ENCODE results near the gene ICA1. TPM values are rescaled to one million over a fixed set of nuclear protein-coding genes. Genes with fewer than 3 reads are reported as not detected.

ICA1 gene
- polyA plus RNA-seq, 4 donors = 32.1 to 65.5 (median 45.7) TPM

DNA sequence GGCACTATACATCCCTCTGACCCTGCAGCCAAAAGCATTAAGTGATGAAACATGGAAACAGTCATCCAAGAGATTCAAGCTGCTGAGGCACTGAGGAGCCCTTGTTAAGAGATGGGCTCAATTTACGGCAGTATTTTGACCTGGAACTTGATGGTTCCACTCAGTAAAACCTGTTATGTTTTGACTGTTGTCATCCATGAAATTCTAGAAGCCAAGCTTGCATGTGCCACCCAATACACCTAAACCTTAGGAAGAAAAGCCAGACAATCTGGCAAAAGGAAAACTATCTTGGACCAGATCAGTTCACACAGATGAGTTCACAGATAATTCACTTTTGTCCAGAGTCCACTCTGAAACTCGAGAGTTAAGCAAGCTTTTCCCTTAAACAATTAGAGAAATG is 53.2 kb downstream of the ICA1 start:
- Histone ChIP-seq H3K4me3 (ENCODE audit: low read depth in 1 of 3, low read length in 3 of 3) (no peak overlapping the region), H3K9me3 (ENCODE audit: control insufficient read depth in 2 of 2, insufficient read depth in 1 of 2, low read depth in 1 of 2, low read length in 1 of 2) (no peaks in the 10 kb centered on the region), H3K27me3 (ENCODE audit: control insufficient read depth in 3 of 3, insufficient read depth in 3 of 3, low read length in 3 of 3) (no peaks in the 10 kb centered on the region), H3K27ac (ENCODE audit: low read depth in 1 of 3, low read length in 2 of 3) (no peak overlapping the region), H3K4me1 (ENCODE audit: control insufficient read depth in 3 of 3, insufficient read depth in 2 of 3, low read depth in 1 of 3, low read length in 2 of 3) (no peaks in the 10 kb centered on the region), H3K36me3 (ENCODE audit: control insufficient read depth in 3 of 3, insufficient read depth in 2 of 3, low read depth in 1 of 3, low read length in 3 of 3) (peaks cover 0 to 13% (median 0%) of the 10 kb centered on the region in 3 donors)
- WGBS, 3 donors = 68 to 72% (median 70%) methylated on average over 2 of the region's 2 CpGs
- DNase-seq = no peak
- no peak for FAIRE-seq

DNA sequence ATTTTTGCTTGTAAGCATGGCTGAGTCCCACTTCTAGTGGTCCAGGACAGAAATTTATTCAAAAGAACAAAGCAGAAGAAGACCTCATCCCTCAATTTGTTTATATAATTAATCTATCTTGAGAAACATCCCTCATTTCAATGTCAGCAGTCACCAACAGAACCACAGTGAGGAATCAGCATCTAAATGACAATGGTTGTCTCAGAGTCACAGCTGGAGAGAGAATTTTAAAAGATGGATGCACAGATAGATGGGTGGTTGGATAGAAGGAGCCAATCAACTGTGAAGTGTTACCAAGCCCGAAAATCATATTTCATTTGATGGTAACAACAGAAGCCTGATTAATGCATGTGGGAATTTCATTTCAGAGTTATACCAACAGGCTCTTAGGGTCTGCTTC is 55.0 kb downstream of the ICA1 start:
- no peaks in the 10 kb centered on the region for H3K4me1 ChIP-seq (ENCODE audit: control insufficient read depth in 3 of 3, insufficient read depth in 2 of 3, low read depth in 1 of 3, low read length in 2 of 3)
- H3K9me3 ChIP-seq (ENCODE audit: control insufficient read depth in 2 of 2, insufficient read depth in 1 of 2, low read depth in 1 of 2, low read length in 1 of 2) = no peaks in the 10 kb centered on the region
- no peak overlapping the region for H3K4me3 ChIP-seq (ENCODE audit: low read depth in 1 of 3, low read length in 3 of 3)
- no peaks in the 10 kb centered on the region for H3K27me3 ChIP-seq (ENCODE audit: control insufficient read depth in 3 of 3, insufficient read depth in 3 of 3, low read length in 3 of 3)
- H3K27ac ChIP-seq (ENCODE audit: low read depth in 1 of 3, low read length in 2 of 3) = no peak overlapping the region
- DNase-seq (no peak), FAIRE-seq (no peak)
- H3K36me3 ChIP-seq (ENCODE audit: control insufficient read depth in 3 of 3, insufficient read depth in 2 of 3, low read depth in 1 of 3, low read length in 3 of 3) = peaks cover 0 to 10% (median 0%) of the 10 kb centered on the region in 3 donors
- 88 to 96% (median 92%) methylated on average over 1 of the region's 1 CpG for WGBS, 3 donors

DNA sequence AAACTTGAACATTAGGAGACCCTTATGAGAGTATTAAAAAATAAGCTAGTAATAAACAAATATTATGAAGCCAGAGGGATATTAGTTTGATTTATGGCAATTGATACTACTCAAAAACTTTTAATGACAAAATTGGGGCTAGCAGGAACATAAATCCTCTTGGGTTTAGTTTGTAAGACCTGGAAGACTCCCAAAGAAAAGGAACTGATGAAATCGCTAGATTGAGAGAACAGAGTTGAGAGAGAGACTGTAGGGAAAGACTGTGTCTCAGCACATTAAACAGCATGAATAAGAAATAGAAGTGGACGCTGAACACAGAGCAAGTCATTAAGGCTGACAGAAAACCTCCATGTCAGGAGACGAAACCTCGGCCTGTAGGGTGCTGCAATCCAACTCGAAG is 56.4 kb downstream of the ICA1 start:
- H3K27ac ChIP-seq (ENCODE audit: low read depth in 1 of 3, low read length in 2 of 3) = no peak overlapping the region
- H3K36me3 ChIP-seq (ENCODE audit: control insufficient read depth in 3 of 3, insufficient read depth in 2 of 3, low read depth in 1 of 3, low read length in 3 of 3) = peaks cover 0 to 10% (median 0%) of the 10 kb centered on the region in 3 donors
- no peaks in the 10 kb centered on the region for H3K27me3 ChIP-seq (ENCODE audit: control insufficient read depth in 3 of 3, insufficient read depth in 3 of 3, low read length in 3 of 3)
- no peaks in the 10 kb centered on the region for H3K4me1 ChIP-seq (ENCODE audit: control insufficient read depth in 3 of 3, insufficient read depth in 2 of 3, low read depth in 1 of 3, low read length in 2 of 3)
- FAIRE-seq (no peak), DNase-seq (no peak)
- WGBS, 3 donors = 83 to 97% (median 95%) methylated on average over 5 of the region's 5 CpGs
- no peak overlapping the region for H3K4me3 ChIP-seq (ENCODE audit: low read depth in 1 of 3, low read length in 3 of 3)
- no peaks in the 10 kb centered on the region for H3K9me3 ChIP-seq (ENCODE audit: control insufficient read depth in 2 of 2, insufficient read depth in 1 of 2, low read depth in 1 of 2, low read length in 1 of 2)

DNA sequence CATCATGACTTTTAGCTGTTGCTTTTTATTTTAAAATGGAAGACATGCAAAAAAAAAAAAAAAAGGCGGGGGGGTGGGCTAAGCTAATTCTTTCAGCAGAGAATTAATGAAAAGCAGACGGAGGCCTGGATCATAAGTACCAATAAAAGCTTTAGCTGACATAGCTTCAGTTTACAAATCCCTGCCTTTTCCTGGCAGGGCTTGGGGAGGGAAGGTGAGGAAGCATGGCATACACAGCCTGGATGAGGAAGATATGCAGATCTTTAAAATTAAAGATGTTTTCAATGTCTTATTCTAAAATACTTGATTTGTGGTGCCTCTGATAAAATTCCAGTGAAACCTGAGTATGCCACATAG is 57.0 kb downstream of the ICA1 start:
- FAIRE-seq = no peak
- peaks cover 0 to 9% (median 0%) of the 10 kb centered on the region in 3 donors for H3K36me3 ChIP-seq (ENCODE audit: control insufficient read depth in 3 of 3, insufficient read depth in 2 of 3, low read depth in 1 of 3, low read length in 3 of 3)
- no peak for DNase-seq
- no peaks in the 10 kb centered on the region for H3K4me1 ChIP-seq (ENCODE audit: control insufficient read depth in 3 of 3, insufficient read depth in 2 of 3, low read depth in 1 of 3, low read length in 2 of 3)
- H3K4me3 ChIP-seq (ENCODE audit: low read depth in 1 of 3, low read length in 3 of 3) = no peak overlapping the region
- no peaks in the 10 kb centered on the region for H3K27me3 ChIP-seq (ENCODE audit: control insufficient read depth in 3 of 3, insufficient read depth in 3 of 3, low read length in 3 of 3)
- H3K27ac ChIP-seq (ENCODE audit: low read depth in 1 of 3, low read length in 2 of 3) = no peak overlapping the region
- no peaks in the 10 kb centered on the region for H3K9me3 ChIP-seq (ENCODE audit: control insufficient read depth in 2 of 2, insufficient read depth in 1 of 2, low read depth in 1 of 2, low read length in 1 of 2)
- WGBS, 3 donors = 90 to 96% (median 94%) methylated on average over 2 of the region's 2 CpGs

DNA sequence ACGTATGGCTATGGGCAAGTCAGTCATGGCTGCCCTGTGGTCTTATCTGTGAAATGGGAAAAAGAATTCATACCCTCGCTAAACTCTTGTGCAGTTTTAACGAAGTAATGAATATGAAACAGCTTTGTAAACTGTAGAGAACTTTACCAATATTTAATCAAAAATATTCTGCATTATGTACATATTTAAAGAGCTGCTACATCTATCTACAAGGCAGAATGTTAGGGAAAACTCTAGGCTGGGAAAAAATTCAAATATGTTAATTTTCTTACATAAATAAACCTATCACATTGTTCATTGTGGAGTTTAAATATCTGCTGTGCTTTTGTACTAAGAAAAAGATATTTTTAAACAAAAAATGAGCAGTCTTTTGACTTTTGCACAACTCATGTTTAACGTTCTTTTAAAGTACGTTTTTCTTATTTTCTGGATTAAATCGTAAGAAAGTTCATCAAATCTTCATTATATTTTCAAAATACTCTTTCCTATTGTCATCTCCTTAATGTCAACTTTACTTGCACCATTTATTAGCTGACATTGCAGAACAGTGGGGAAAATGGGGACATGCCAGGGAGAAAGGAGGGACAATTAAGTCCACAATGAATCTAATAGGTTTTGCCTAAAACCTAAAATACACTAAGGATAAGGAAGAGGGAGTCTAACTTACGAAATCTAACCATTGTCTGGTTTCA is 57.5 kb downstream of the ICA1 start:
- peaks cover 0 to 9% (median 0%) of the 10 kb centered on the region in 3 donors for H3K36me3 ChIP-seq (ENCODE audit: control insufficient read depth in 3 of 3, insufficient read depth in 2 of 3, low read depth in 1 of 3, low read length in 3 of 3)
- DNase-seq (no peak), FAIRE-seq (no peak)
- 95 to 96% (median 96%) methylated on average over 7 of the region's 7 CpGs for WGBS, 3 donors
- H3K27ac ChIP-seq (ENCODE audit: low read depth in 1 of 3, low read length in 2 of 3) = no peak overlapping the region
- no peaks in the 10 kb centered on the region for H3K27me3 ChIP-seq (ENCODE audit: control insufficient read depth in 3 of 3, insufficient read depth in 3 of 3, low read length in 3 of 3)
- H3K4me1 ChIP-seq (ENCODE audit: control insufficient read depth in 3 of 3, insufficient read depth in 2 of 3, low read depth in 1 of 3, low read length in 2 of 3) = no peaks in the 10 kb centered on the region
- no peaks in the 10 kb centered on the region for H3K9me3 ChIP-seq (ENCODE audit: control insufficient read depth in 2 of 2, insufficient read depth in 1 of 2, low read depth in 1 of 2, low read length in 1 of 2)
- no peak overlapping the region for H3K4me3 ChIP-seq (ENCODE audit: low read depth in 1 of 3, low read length in 3 of 3)

DNA sequence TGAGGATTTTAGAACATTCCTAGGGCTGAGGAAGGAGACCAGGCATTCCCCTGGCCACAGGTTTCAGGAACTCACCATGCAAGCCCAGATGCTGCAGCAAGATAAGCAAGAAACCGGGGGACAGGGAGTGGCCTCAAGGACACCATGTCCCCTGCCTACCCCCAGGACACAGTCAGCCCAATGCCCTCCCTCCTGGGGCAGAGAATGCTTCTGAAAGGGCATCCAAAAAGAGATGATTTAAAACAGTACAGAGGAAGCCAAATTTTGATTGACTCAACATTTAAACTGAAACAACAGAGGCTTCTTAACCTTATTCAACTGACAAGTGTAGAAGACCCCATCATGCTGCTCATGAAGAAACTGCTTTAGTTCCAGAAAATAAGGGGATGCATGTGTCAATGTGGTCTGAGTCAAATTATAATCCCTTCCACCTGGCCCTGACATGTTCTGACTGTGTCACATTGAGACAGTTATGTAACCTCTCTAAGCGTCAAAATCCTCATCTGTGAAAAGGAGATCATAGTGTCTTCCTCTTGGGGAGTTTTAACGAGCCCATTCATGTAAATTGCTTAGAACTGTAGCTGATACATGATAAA is 60.0 kb downstream of the ICA1 start:
- H3K9me3 ChIP-seq (ENCODE audit: control insufficient read depth in 2 of 2, insufficient read depth in 1 of 2, low read depth in 1 of 2, low read length in 1 of 2) = no peaks in the 10 kb centered on the region
- no peaks in the 10 kb centered on the region for H3K27me3 ChIP-seq (ENCODE audit: control insufficient read depth in 3 of 3, insufficient read depth in 3 of 3, low read length in 3 of 3)
- no peaks in the 10 kb centered on the region for H3K4me1 ChIP-seq (ENCODE audit: control insufficient read depth in 3 of 3, insufficient read depth in 2 of 3, low read depth in 1 of 3, low read length in 2 of 3)
- H3K4me3 ChIP-seq (ENCODE audit: low read depth in 1 of 3, low read length in 3 of 3) = no peak overlapping the region
- WGBS, 3 donors = 63 to 77% (median 70%) methylated on average over 3 of the region's 3 CpGs
- peaks cover 0 to 12% (median 0%) of the 10 kb centered on the region in 3 donors for H3K36me3 ChIP-seq (ENCODE audit: control insufficient read depth in 3 of 3, insufficient read depth in 2 of 3, low read depth in 1 of 3, low read length in 3 of 3)
- FAIRE-seq (no peak), DNase-seq (no peak)
- H3K27ac ChIP-seq (ENCODE audit: low read depth in 1 of 3, low read length in 2 of 3) = no peak overlapping the region

DNA sequence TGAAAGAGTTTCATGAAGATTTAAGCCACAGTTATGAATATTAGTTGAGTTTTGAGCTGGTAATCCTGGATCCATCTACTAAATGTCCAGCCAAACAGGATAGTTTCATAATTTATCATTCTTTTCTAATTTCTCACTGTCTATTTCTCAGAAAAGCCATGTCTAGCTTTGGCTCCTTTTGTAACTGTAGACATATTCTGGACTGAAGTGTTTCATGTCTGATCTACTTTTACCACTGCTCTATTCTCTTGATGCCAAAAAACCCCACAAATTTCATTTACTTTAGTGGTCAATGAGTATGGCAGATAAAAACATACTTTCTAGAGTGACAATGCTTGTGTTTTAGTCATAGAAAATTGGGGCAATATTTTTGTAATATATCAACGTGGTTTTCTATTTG is 61.2 kb downstream of the ICA1 start:
- FAIRE-seq = no peak
- WGBS, 3 donors = 88 to 91% (median 88%) methylated on average over 1 of the region's 1 CpG

DNA sequence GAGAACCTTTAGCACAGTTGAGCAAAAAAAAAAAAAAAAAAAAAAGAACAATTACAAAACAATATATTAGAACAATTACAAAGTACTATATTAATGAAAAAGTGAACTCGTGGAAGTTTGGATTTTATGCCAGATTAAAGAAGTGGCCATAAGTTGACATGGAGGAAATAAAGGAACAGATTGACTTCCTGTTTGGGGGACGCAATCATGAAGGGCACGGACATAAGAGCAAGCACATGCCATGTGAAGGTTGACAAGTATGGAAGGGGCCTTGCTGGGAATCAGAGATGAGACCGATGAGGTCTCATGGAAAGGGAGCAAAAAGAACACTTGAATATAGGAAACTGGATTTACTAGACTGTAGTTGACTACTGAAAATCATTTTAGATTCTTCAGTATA is 61.7 kb downstream of the ICA1 start:
- H3K27ac ChIP-seq (ENCODE audit: low read depth in 1 of 3, low read length in 2 of 3) = no peak overlapping the region
- 77 to 96% (median 92%) methylated on average over 4 of the region's 4 CpGs for WGBS, 3 donors
- no peaks in the 10 kb centered on the region for H3K27me3 ChIP-seq (ENCODE audit: control insufficient read depth in 3 of 3, insufficient read depth in 3 of 3, low read length in 3 of 3)
- FAIRE-seq (no peak), DNase-seq (no peak)
- H3K9me3 ChIP-seq (ENCODE audit: control insufficient read depth in 2 of 2, insufficient read depth in 1 of 2, low read depth in 1 of 2, low read length in 1 of 2) = no peaks in the 10 kb centered on the region
- no peak overlapping the region for H3K4me3 ChIP-seq (ENCODE audit: low read depth in 1 of 3, low read length in 3 of 3)
- no peaks in the 10 kb centered on the region for H3K4me1 ChIP-seq (ENCODE audit: control insufficient read depth in 3 of 3, insufficient read depth in 2 of 3, low read depth in 1 of 3, low read length in 2 of 3)
- peaks cover 0 to 9% (median 0%) of the 10 kb centered on the region in 3 donors for H3K36me3 ChIP-seq (ENCODE audit: control insufficient read depth in 3 of 3, insufficient read depth in 2 of 3, low read depth in 1 of 3, low read length in 3 of 3)

More for the DNA sequence above, 61.2 kb downstream of the ICA1 start:
- Histone ChIP-seq H3K27me3 (ENCODE audit: control insufficient read depth in 3 of 3, insufficient read depth in 3 of 3, low read length in 3 of 3) (no peaks in the 10 kb centered on the region), H3K9me3 (ENCODE audit: control insufficient read depth in 2 of 2, insufficient read depth in 1 of 2, low read depth in 1 of 2, low read length in 1 of 2) (no peaks in the 10 kb centered on the region), H3K36me3 (ENCODE audit: control insufficient read depth in 3 of 3, insufficient read depth in 2 of 3, low read depth in 1 of 3, low read length in 3 of 3) (peaks cover 0 to 10% (median 0%) of the 10 kb centered on the region in 3 donors), H3K4me1 (ENCODE audit: control insufficient read depth in 3 of 3, insufficient read depth in 2 of 3, low read depth in 1 of 3, low read length in 2 of 3) (no peaks in the 10 kb centered on the region), H3K27ac (ENCODE audit: low read depth in 1 of 3, low read length in 2 of 3) (no peak overlapping the region), H3K4me3 (ENCODE audit: low read depth in 1 of 3, low read length in 3 of 3) (no peak overlapping the region)
- no peak for DNase-seq
